ENCODE results near the gene MYOF. TPM values are rescaled to one million over a fixed set of nuclear protein-coding genes. Genes with fewer than 3 reads are reported as not detected.

The MYOF gene
- total RNA-seq, 1 donor from 2014 or later: 68.2 TPM

DNA sequence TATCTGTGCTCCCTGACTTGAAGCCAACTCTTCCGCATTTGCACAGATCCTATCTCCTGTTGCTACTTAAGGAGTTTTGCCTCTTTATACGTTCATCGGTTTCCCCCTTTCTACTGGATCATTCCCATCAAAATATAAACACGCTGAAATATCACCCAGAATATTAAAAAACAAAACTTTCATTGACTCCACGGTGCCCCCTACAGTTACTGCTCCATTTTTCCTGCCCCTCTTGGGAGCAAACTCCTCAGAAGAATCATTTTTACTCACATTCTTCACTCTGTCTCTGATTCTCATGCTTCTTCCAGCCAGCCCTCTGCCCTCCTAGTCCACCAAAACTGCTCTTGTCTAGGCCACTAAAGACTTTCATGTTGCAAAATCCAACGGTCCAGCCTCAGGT, 66.4 kb downstream of the MYOF start:
- H3K4me1 ChIP-seq: peaks cover 4 to 18% of the 10 kb centered on the region in 2 donors
- no peaks in the 10 kb centered on the region for H3K27me3 ChIP-seq
- DNase-seq (ENCODE audit: low spot score in 2 of 2): no peak
- TF ChIP-seq, protein P1, sequence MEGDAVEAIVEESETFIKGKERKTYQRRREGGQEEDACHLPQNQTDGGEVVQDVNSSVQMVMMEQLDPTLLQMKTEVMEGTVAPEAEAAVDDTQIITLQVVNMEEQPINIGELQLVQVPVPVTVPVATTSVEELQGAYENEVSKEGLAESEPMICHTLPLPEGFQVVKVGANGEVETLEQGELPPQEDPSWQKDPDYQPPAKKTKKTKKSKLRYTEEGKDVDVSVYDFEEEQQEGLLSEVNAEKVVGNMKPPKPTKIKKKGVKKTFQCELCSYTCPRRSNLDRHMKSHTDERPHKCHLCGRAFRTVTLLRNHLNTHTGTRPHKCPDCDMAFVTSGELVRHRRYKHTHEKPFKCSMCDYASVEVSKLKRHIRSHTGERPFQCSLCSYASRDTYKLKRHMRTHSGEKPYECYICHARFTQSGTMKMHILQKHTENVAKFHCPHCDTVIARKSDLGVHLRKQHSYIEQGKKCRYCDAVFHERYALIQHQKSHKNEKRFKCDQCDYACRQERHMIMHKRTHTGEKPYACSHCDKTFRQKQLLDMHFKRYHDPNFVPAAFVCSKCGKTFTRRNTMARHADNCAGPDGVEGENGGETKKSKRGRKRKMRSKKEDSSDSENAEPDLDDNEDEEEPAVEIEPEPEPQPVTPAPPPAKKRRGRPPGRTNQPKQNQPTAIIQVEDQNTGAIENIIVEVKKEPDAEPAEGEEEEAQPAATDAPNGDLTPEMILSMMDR (IDR thresholded peaks at IDR 0.05): no peak
- H3K27ac ChIP-seq: no peak overlapping the region
- no peak overlapping the region for H3K4me3 ChIP-seq
- intact Hi-C loops (cut with DNase I): loop anchor here (2.0 kb wide), 1 partner anchor 17 kb away; no protein-coding TSS in a partner anchor
- H3K9me3 ChIP-seq: no peaks in the 10 kb centered on the region
- peaks cover 0 to 17% of the 10 kb centered on the region in 2 donors for H3K36me3 ChIP-seq

DNA sequence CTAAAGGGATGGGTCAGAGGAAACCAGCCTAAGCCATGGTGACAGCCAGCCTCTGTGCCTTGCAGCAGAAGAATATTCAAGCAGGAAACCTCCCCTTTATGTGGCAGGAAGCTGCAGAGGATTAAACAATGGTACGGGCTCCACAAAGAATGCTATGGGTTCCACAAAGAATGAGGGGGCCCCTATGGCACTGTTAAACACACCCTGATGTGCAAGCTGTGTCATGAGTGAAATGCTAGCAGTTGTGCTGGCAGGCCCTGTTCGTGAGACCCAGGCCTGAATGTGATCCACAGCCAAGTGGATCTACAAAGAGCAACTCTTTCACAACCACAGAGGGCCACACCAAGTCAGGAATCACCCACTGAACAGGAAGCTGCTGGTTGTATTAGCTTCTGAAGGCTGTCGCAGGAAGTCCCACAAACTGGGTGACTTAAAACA, 68.9 kb downstream of the MYOF start:
- no peaks in the 10 kb centered on the region for H3K9me3 ChIP-seq
- no peak for DNase-seq (ENCODE audit: low spot score in 2 of 2)
- TF ChIP-seq, protein P1 (IDR thresholded peaks at IDR 0.05): no peak
- H3K36me3 ChIP-seq: peaks cover 8 to 38% of the 10 kb centered on the region in 2 donors
- H3K27ac ChIP-seq: peak overlapping the region in 1 of 2 donors; percentile 37
- H3K4me3 ChIP-seq: no peak overlapping the region
- H3K4me1 ChIP-seq: peaks cover 0 to 3% of the 10 kb centered on the region in 2 donors
- intact Hi-C loops (cut with DNase I): no loop called here
- no peaks in the 10 kb centered on the region for H3K27me3 ChIP-seq

DNA sequence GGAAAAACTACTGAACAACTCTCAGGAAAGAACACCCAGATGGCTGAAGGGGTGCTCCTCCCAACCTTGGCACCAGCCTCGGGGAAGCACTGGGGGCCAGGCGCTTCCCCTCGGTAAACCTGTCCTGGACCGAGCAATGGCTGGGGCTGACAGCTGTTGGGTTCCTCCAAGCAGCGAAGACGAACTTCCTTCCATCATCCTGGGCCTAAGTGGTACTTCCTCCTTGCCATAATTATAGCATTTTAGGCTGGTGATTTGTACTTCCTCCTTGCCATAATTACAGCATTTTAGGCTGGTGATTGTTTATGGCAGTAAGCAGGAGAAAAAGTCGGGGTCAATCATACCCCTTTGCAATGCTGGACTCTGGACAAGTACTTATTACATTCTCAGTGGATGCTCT, 69.3 kb downstream of the MYOF start:
- TF ChIP-seq, protein P1 (IDR thresholded peaks at IDR 0.05): no peak
- H3K27ac ChIP-seq: no peak overlapping the region

DNA sequence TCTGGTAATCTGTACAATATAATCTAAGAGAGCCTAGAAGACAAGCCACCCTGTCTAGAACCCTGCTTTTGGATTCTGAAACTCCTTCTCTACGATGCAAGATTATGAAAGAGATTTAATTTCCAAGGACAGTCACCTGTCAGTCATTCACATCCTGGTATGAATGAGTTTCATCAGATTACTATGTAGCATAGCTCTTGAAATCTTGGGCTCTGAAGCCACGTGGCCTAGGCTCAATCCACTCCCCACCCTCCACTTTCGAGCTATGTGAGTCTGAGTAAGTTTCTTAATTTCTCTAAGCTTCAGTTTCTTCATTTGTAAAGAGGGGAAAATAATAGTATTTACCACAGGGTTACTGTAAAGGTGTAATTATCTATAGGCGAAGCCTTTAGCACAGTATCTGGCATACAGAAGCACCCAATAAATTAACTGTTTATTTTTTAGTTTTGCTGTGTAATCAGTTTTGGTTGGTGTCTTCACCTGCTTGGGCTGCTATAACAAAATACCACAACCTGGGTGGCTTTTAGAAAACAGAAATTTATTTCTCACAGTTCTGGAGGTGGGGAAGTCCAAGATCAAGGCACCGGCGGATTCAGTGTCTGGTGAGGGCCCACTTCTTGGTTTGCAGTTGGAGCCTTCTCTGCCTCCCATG, 71.3 kb downstream of the MYOF start:
- H3K27me3 ChIP-seq: no peaks in the 10 kb centered on the region
- H3K27ac ChIP-seq: no peak overlapping the region
- H3K36me3 ChIP-seq: peaks cover 17 to 42% of the 10 kb centered on the region in 2 donors
- H3K9me3 ChIP-seq: no peaks in the 10 kb centered on the region
- TF ChIP-seq, protein P1 (IDR thresholded peaks at IDR 0.05): no peak
- no peak for DNase-seq (ENCODE audit: low spot score in 2 of 2)
- H3K4me1 ChIP-seq: no peaks in the 10 kb centered on the region
- H3K4me3 ChIP-seq: no peak overlapping the region
- intact Hi-C loops (cut with DNase I): no loop called here

More for the DNA sequence above, 69.3 kb downstream of the MYOF start:
- peaks cover 0 to 3% of the 10 kb centered on the region in 2 donors for H3K4me1 ChIP-seq
- no peak for DNase-seq (ENCODE audit: low spot score in 2 of 2)
- H3K9me3 ChIP-seq: no peaks in the 10 kb centered on the region
- H3K36me3 ChIP-seq: peaks cover 8 to 43% of the 10 kb centered on the region in 2 donors
- no peak overlapping the region for H3K4me3 ChIP-seq
- no peaks in the 10 kb centered on the region for H3K27me3 ChIP-seq
- intact Hi-C loops (cut with DNase I): no loop called here

DNA sequence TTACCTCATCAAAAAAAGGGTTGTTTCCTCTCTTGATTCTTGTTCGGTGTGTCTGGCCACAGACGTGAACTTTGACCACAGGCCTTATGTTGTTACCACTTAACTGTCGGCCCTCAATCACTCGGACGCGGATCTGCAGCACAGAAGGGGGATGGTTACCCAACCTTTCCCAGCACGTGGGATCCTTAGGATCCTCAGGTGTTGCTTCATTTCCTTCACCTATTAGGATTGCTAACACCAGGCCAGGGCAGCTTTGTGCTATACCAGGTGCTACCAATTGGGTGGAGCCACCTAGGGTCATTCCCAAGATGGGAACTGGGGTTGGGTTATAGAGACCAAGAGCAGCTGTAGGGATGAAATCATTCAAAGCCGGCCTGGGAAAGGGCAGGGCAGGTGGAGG, 73.4 kb downstream of the MYOF start:
- intact Hi-C loops (cut with DNase I): no loop called here
- TF ChIP-seq, protein P1 (IDR thresholded peaks at IDR 0.05): no peak
- Histone ChIP-seq H3K9me3 (no peaks in the 10 kb centered on the region), H3K4me1 (no peaks in the 10 kb centered on the region), H3K27me3 (no peaks in the 10 kb centered on the region), H3K36me3 (peaks cover 22 to 46% of the 10 kb centered on the region in 2 donors), H3K4me3 (no peak overlapping the region), H3K27ac (no peak overlapping the region)
- no peak for DNase-seq (ENCODE audit: low spot score in 2 of 2)
